Choroid plexus epithelial cell (primary cell): ENCODE results near the gene TBXAS1.

Experiments used
- DNase-seq: peaks from one replicate; pipeline ENCODE4 v3.0.0-alpha.2; 2010; ENCODE audit warnings: low read depth
- H3K4me3 ChIP-seq: 2 replicates; pipeline ENCODE4 v1.5.1; 2011; ENCODE audit warnings: low read depth, mild to moderate bottlenecking, control low read depth, low read length, moderate library complexity
- CTCF ChIP-seq: conservative IDR thresholded peaks from 2 replicates; pipeline ENCODE4 v1.5.1; 2011; ENCODE audit warnings: low read depth, mild to moderate bottlenecking, control low read depth, inconsistent platforms, low read length, moderate library complexity

The TBXAS1 gene

GRCh38 chr7:140024585-140024984, 195.5 kb downstream of the TBXAS1 start:
- no peak for TF ChIP-seq CTCF
- no peak for DNase-seq
- no peak overlapping the region for H3K4me3 ChIP-seq

- DNase-seq: no peak
- TF ChIP-seq CTCF: no peak
- no peak overlapping the region for H3K4me3 ChIP-seq
Measured at GRCh38 chr7:140025241-140025640, 196.2 kb downstream of the TBXAS1 start.

- DNase-seq: no peak
- H3K4me3 ChIP-seq: no peak overlapping the region
- no peak for TF ChIP-seq CTCF
Measured at GRCh38 chr7:140025814-140026433, 196.9 kb downstream of the TBXAS1 start.

GRCh38 chr7:140026935-140027334, 197.9 kb downstream of the TBXAS1 start:
- no peak for DNase-seq
- no peak for TF ChIP-seq CTCF

GRCh38 chr7:140027858-140028257, 198.8 kb downstream of the TBXAS1 start:
- no peak overlapping the region for H3K4me3 ChIP-seq
- no peak for TF ChIP-seq CTCF
- DNase-seq: no peak

More at GRCh38 chr7:140026935-140027334, 197.9 kb downstream of the TBXAS1 start:
- H3K4me3 ChIP-seq: no peak overlapping the region

- no peak overlapping the region for H3K4me3 ChIP-seq
- TF ChIP-seq CTCF: no peak
Measured at GRCh38 chr7:140028311-140028710, 199.2 kb downstream of the TBXAS1 start.

GRCh38 chr7:140029072-140029471, 200.0 kb downstream of the TBXAS1 start:
- TF ChIP-seq CTCF: no peak
- no peak overlapping the region for H3K4me3 ChIP-seq
- no peak for DNase-seq

More at GRCh38 chr7:140028311-140028710, 199.2 kb downstream of the TBXAS1 start:
- DNase-seq: no peak
